K562 (cell line): ENCODE data around the gene TBXAS1. TPM values are rescaled to one million over a fixed set of nuclear protein-coding genes. Genes with fewer than 3 reads are reported as not detected.

Source experiments
- ASH1L ChIP-seq: fragments of 450-650 bp; IDR thresholded peaks from 2 replicates; pipeline ENCODE4 v1.6.1; 2018; ENCODE audit warnings: borderline replicate concordance, mild to moderate bottlenecking, low read depth; ENCODE audit not compliant: partially characterized antibody
- BCOR ChIP-seq: fragments of 450-650 bp; IDR thresholded peaks from 2 replicates; pipeline ENCODE4 v1.6.1; 2016
- CC2D1A ChIP-seq: fragments of 450-650 bp; IDR thresholded peaks from 2 replicates; pipeline ENCODE4 v1.6.1; 2017; ENCODE audit warnings: mild to moderate bottlenecking
- CEBPG ChIP-seq, 3 experiments: fragments of 200-800 bp in 1 of 3; sonication (Bioruptor generic) in 1 of 3; sonication (generic) in 1 of 3; formaldehyde crosslinking in 1 of 3; IDR thresholded peaks in 2 of 3; conservative IDR thresholded peaks in 1 of 3; 2 replicates each; pipeline versions ENCODE4 v1.6.1 to v1.8.0; 2016 to 2022; ENCODE audit warnings: missing compliant biosample characterization in 2 of 3, missing genetic modification characterization in 2 of 3, mild to moderate bottlenecking in 1 of 3, missing genetic modification reagents in 1 of 3
- FOXK2 ChIP-seq, 2 experiments: fragments of 450-650 bp; IDR thresholded peaks in 1 of 2; conservative IDR thresholded peaks in 1 of 2; 2 replicates each; pipeline ENCODE4 v1.6.1; 2016; ENCODE audit warnings: low read depth in 2 of 2, mild to moderate bottlenecking in 1 of 2
- HEY1 ChIP-seq: fragments of 250-450 bp; sonication (Bioruptor Pico); IDR thresholded peaks from 2 replicates; pipeline ENCODE4 v1.5.0; 2020; ENCODE audit warnings: mild to moderate bottlenecking, moderate library complexity, borderline replicate concordance
- KDM1A ChIP-seq, 2 experiments: fragments of 450-650 bp; IDR thresholded peaks; 2 replicates each; pipeline ENCODE4 v1.6.1; 2016; ENCODE audit warnings: mild to moderate bottlenecking in 2 of 2
- KHSRP ChIP-seq: fragments of 450-650 bp; IDR thresholded peaks from 2 replicates; pipeline ENCODE4 v1.6.1; 2017
- MCM3 ChIP-seq: fragments of 450-650 bp; IDR thresholded peaks from 2 replicates; pipeline ENCODE4 v1.6.1; 2016
- NEUROD1 ChIP-seq: fragments of 150-350 bp; IDR thresholded peaks from 2 replicates; pipeline ENCODE4 v1.6.1; 2014; ENCODE audit warnings: borderline replicate concordance, low read length, low read depth; ENCODE audit not compliant: partially characterized antibody
- NFRKB ChIP-seq: fragments of 450-650 bp; IDR thresholded peaks from 2 replicates; pipeline ENCODE4 v1.6.1; 2016; ENCODE audit warnings: low read depth
- SIRT6 ChIP-seq: IDR thresholded peaks from one replicate; pipeline ENCODE4 v1.6.1; 2012; ENCODE audit warnings: low read depth, mild to moderate bottlenecking, control low read depth, inconsistent platforms, low read length, moderate library complexity
- SMARCA4 ChIP-seq: fragments of 450-650 bp; IDR thresholded peaks from 2 replicates; pipeline ENCODE4 v1.6.1; 2016
- TAL1 ChIP-seq: fragments of 450-650 bp; IDR thresholded peaks from 2 replicates; pipeline ENCODE4 v1.6.1; 2016; ENCODE audit warnings: mild to moderate bottlenecking
- TEAD4 ChIP-seq, 2 experiments: sonication (generic) in 1 of 2; formaldehyde crosslinking in 1 of 2; IDR thresholded peaks; 2 replicates each; pipeline versions ENCODE4 v1.6.1 to v1.8.0; 2012 to 2022; ENCODE audit warnings: borderline replicate concordance in 1 of 2, inconsistent platforms in 1 of 2, low read length in 1 of 2, mild to moderate bottlenecking in 1 of 2, missing genetic modification reagents in 1 of 2
- ZBED1 ChIP-seq: IDR thresholded peaks from 2 replicates; pipeline ENCODE4 v1.6.1; 2014
- ZSCAN29 ChIP-seq: fragments of 450-650 bp; IDR thresholded peaks from 2 replicates; pipeline ENCODE4 v1.6.1; 2017
- polyA plus RNA-seq, 8 experiments: library from polyadenylated mRNA; depleted of rRNA in 4 of 8; stranded (reverse) in 5 of 8; unstranded in 3 of 8; fragments of >200 nt; fragmentation: Nextera tagmentation in 2 of 8; fragmentation: Illumina TruSeq in 1 of 8; extraction: Ambion mirVana in 2 of 8; extraction: Trizol in 1 of 8; gene quantifications; 2 replicates each; pipeline versions ENCODE4 v1.2.1 to v1.2.3, GENCODE V29; 2011 to 2014; ENCODE audit warnings: inconsistent platforms in 1 of 8, missing spikeins in 1 of 8
- total RNA-seq, 7 experiments: library from RNA; depleted of rRNA in 6 of 7; stranded (reverse); fragments of >200 nt in 6 of 7; fragmentation: Illumina TruSeq in 2 of 7; extraction: Trizol in 2 of 7; gene quantifications; 2 replicates each; pipeline versions ENCODE4 v1.2.1 to v1.2.3, GENCODE V29; 2011 to 2021; ENCODE audit warnings: low replicate concordance in 1 of 7
- TF ChIP-seq, protein P1 (sequence below), 2 experiments: fragments of 150-350 bp in 1 of 2; IDR thresholded peaks; 2 replicates each; pipeline ENCODE4 v1.6.1; 2012 to 2016; ENCODE audit warnings: low read depth in 2 of 2, low read length in 2 of 2, mild to moderate bottlenecking in 1 of 2, moderate library complexity in 1 of 2
- TF ChIP-seq, protein P2 (sequence below): fragments of 250-450 bp; sonication (Bioruptor Pico); IDR thresholded peaks from 2 replicates; pipeline ENCODE4 v1.5.0; 2021; ENCODE audit warnings: mild to moderate bottlenecking, borderline replicate concordance
- TF ChIP-seq, protein P3 (sequence below): fragments of 250-450 bp; sonication (Bioruptor Pico); IDR thresholded peaks from 2 replicates; pipeline ENCODE4 v1.5.0; 2021
- TF ChIP-seq, protein P4 (sequence below): sonication (generic); formaldehyde crosslinking; IDR thresholded peaks from 2 replicates; pipeline ENCODE4 v1.8.0; 2022; ENCODE audit warnings: missing genetic modification reagents, mild to moderate bottlenecking, moderate library complexity, borderline replicate concordance

TBXAS1 gene
- total and polyA plus RNA-seq, 9 of the 15 experiments (the other 6 are each of a cell fraction or from before 2014, with no cell fraction given), result 1.1 to 8.3 (median 1.9) TPM

DNA sequence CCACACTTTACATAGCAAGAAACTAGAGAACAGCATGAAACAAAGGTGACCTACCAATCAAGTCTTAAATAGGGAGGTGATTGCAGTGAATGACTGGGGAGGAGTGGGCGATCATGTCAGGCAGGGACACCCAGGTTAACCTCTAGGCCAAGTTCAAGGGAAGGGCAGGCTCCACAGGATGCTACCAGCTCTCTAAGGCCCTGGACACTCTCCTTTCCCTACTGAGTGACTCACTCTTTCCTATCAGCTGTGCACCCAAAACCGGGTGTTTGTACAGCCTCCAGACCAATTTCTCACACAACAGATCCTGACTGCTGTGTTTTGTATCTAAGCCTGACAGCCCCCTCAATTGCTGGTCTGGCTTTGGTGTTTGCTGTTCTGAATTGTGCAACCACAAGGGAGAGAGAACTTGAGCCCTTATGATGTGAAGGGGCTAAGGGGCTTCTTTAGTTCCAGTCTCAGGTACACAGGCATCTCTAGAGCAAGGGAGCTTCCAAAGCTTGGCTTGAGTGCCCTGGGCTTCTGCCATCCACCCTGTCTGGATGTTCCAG, 107.8 kb downstream of the TBXAS1 start (continued):
- TF ChIP-seq, protein P1, sequence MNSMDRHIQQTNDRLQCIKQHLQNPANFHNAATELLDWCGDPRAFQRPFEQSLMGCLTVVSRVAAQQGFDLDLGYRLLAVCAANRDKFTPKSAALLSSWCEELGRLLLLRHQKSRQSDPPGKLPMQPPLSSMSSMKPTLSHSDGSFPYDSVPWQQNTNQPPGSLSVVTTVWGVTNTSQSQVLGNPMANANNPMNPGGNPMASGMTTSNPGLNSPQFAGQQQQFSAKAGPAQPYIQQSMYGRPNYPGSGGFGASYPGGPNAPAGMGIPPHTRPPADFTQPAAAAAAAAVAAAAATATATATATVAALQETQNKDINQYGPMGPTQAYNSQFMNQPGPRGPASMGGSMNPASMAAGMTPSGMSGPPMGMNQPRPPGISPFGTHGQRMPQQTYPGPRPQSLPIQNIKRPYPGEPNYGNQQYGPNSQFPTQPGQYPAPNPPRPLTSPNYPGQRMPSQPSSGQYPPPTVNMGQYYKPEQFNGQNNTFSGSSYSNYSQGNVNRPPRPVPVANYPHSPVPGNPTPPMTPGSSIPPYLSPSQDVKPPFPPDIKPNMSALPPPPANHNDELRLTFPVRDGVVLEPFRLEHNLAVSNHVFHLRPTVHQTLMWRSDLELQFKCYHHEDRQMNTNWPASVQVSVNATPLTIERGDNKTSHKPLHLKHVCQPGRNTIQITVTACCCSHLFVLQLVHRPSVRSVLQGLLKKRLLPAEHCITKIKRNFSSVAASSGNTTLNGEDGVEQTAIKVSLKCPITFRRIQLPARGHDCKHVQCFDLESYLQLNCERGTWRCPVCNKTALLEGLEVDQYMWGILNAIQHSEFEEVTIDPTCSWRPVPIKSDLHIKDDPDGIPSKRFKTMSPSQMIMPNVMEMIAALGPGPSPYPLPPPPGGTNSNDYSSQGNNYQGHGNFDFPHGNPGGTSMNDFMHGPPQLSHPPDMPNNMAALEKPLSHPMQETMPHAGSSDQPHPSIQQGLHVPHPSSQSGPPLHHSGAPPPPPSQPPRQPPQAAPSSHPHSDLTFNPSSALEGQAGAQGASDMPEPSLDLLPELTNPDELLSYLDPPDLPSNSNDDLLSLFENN (IDR thresholded peaks at IDR 0.05; ENCODE audit: low read depth in 2 of 2, low read length in 2 of 2), result no peak; a peak in 1 of 4 replicates
- TF ChIP-seq CEBPG (CRISPR knock-in tag; IDR thresholded peaks at IDR 0.05) (no peak), CEBPG (tag; conservative IDR thresholded peaks at IDR 0.05 in 1 of 2, IDR thresholded peaks at IDR 0.05 in 1 of 2) (peak; percentile 13 to 74; a peak in 2 of 4 replicates), KDM1A (IDR thresholded peaks at IDR 0.05) (peak; percentile 24 to 40; a peak in 1 of 4 replicates), BCOR (no peak), SMARCA4 (peak; percentile 87), SIRT6 (peak; percentile 60), TEAD4 (IDR thresholded peaks at IDR 0.05; ENCODE audit: low read length) (no peak), TEAD4 (CRISPR knock-in tag; IDR thresholded peaks at IDR 0.05; ENCODE audit: borderline replicate concordance) (no peak), FOXK2 (conservative IDR thresholded peaks at IDR 0.05 in 1 of 2, IDR thresholded peaks at IDR 0.05 in 1 of 2; ENCODE audit: low read depth in 2 of 2) (peak in 1 of 2 experiments; percentile 39; a peak in 2 of 4 replicates), ZSCAN29 (peak; percentile 49; the same call in 1 of the 2 replicates), MCM3 (no peak), ZBED1 (no peak), NEUROD1 (peak; percentile 13), HEY1 (CRISPR knock-in tag) (no peak), ASH1L (no peak), NFRKB (no peak), CC2D1A (no peak), KHSRP (no peak), TAL1 (peak; percentile 48; the same call in 1 of the 2 replicates)
- TF ChIP-seq, protein P2, sequence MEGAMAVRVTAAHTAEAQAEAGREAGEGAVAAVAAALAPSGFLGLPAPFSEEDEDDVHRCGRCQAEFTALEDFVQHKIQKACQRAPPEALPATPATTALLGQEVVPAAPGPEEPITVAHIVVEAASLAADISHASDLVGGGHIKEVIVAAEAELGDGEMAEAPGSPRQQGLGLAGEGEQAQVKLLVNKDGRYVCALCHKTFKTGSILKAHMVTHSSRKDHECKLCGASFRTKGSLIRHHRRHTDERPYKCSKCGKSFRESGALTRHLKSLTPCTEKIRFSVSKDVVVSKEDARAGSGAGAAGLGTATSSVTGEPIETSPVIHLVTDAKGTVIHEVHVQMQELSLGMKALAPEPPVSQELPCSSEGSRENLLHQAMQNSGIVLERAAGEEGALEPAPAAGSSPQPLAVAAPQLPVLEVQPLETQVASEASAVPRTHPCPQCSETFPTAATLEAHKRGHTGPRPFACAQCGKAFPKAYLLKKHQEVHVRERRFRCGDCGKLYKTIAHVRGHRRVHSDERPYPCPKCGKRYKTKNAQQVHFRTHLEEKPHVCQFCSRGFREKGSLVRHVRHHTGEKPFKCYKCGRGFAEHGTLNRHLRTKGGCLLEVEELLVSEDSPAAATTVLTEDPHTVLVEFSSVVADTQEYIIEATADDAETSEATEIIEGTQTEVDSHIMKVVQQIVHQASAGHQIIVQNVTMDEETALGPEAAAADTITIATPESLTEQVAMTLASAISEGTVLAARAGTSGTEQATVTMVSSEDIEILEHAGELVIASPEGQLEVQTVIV (CRISPR knock-in tag), result no peak
- TF ChIP-seq, protein P3, sequence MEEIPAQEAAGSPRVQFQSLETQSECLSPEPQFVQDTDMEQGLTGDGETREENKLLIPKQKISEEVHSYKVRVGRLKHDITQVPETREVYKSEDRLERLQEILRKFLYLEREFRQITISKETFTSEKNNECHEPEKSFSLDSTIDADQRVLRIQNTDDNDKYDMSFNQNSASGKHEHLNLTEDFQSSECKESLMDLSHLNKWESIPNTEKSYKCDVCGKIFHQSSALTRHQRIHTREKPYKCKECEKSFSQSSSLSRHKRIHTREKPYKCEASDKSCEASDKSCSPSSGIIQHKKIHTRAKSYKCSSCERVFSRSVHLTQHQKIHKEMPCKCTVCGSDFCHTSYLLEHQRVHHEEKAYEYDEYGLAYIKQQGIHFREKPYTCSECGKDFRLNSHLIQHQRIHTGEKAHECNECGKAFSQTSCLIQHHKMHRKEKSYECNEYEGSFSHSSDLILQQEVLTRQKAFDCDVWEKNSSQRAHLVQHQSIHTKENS (CRISPR knock-in tag), result no peak
- TF ChIP-seq, protein P4, sequence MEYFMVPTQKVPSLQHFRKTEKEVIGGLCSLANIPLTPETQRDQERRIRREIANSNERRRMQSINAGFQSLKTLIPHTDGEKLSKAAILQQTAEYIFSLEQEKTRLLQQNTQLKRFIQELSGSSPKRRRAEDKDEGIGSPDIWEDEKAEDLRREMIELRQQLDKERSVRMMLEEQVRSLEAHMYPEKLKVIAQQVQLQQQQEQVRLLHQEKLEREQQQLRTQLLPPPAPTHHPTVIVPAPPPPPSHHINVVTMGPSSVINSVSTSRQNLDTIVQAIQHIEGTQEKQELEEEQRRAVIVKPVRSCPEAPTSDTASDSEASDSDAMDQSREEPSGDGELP (CRISPR knock-in tag), result peak; percentile 99
